ENCODE measurements around the gene BUD23. TPM values are rescaled to one million over a fixed set of nuclear protein-coding genes. Genes with fewer than 3 reads are reported as not detected.

BUD23 gene
- total RNA-seq, 1 experiment from 2014 or later, result 124 TPM

GRCh38 chr7:73669288-73669701 lies 14.1 kb upstream of the BUD23 start:
- BruUV-seq (replicated peaks), result no TSS peak
- TF ChIP-seq SIN3A (IDR thresholded peaks at IDR 0.05; ENCODE audit: borderline replicate concordance, insufficient read depth, low read depth, low read length) (no peak), POLR2AphosphoS5 (IDR thresholded peaks at IDR 0.05; ENCODE audit: low read depth, low read length) (no peak), TCF7L2 (IDR thresholded peaks at IDR 0.05; ENCODE audit: low read depth, low read length) (no peak)
- TF ChIP-seq, protein P1, sequence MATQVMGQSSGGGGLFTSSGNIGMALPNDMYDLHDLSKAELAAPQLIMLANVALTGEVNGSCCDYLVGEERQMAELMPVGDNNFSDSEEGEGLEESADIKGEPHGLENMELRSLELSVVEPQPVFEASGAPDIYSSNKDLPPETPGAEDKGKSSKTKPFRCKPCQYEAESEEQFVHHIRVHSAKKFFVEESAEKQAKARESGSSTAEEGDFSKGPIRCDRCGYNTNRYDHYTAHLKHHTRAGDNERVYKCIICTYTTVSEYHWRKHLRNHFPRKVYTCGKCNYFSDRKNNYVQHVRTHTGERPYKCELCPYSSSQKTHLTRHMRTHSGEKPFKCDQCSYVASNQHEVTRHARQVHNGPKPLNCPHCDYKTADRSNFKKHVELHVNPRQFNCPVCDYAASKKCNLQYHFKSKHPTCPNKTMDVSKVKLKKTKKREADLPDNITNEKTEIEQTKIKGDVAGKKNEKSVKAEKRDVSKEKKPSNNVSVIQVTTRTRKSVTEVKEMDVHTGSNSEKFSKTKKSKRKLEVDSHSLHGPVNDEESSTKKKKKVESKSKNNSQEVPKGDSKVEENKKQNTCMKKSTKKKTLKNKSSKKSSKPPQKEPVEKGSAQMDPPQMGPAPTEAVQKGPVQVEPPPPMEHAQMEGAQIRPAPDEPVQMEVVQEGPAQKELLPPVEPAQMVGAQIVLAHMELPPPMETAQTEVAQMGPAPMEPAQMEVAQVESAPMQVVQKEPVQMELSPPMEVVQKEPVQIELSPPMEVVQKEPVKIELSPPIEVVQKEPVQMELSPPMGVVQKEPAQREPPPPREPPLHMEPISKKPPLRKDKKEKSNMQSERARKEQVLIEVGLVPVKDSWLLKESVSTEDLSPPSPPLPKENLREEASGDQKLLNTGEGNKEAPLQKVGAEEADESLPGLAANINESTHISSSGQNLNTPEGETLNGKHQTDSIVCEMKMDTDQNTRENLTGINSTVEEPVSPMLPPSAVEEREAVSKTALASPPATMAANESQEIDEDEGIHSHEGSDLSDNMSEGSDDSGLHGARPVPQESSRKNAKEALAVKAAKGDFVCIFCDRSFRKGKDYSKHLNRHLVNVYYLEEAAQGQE (IDR thresholded peaks at IDR 0.05; ENCODE audit: insufficient read depth in 1 of 2, low read depth in 2 of 2, low read length in 1 of 2), result no peak
- TF ChIP-seq, protein P2, sequence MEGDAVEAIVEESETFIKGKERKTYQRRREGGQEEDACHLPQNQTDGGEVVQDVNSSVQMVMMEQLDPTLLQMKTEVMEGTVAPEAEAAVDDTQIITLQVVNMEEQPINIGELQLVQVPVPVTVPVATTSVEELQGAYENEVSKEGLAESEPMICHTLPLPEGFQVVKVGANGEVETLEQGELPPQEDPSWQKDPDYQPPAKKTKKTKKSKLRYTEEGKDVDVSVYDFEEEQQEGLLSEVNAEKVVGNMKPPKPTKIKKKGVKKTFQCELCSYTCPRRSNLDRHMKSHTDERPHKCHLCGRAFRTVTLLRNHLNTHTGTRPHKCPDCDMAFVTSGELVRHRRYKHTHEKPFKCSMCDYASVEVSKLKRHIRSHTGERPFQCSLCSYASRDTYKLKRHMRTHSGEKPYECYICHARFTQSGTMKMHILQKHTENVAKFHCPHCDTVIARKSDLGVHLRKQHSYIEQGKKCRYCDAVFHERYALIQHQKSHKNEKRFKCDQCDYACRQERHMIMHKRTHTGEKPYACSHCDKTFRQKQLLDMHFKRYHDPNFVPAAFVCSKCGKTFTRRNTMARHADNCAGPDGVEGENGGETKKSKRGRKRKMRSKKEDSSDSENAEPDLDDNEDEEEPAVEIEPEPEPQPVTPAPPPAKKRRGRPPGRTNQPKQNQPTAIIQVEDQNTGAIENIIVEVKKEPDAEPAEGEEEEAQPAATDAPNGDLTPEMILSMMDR (IDR thresholded peaks at IDR 0.05), result no peak
- no peaks in the 10 kb centered on the region for H3K27me3 ChIP-seq (ENCODE audit: control insufficient read depth, insufficient read depth, low read length)
- ChIA-PET POLR2A (no interaction called here), CTCF (interaction anchor here (0.6 to 1.1 kb wide), 3 partner anchors 56 to 86 kb away, joined by 3 to 6 read pairs (median 3); no protein-coding TSS in a partner anchor)
- H3K36me3 ChIP-seq (ENCODE audit: control insufficient read depth, insufficient read depth, low read length), result no peaks in the 10 kb centered on the region
- DNase-seq (ENCODE audit: low read depth, low spot score), result no peak
- H3K9me3 ChIP-seq (ENCODE audit: control insufficient read depth, insufficient read depth, low read depth, low read length), result no peaks in the 10 kb centered on the region
- peak overlapping the region in 1 of 2 experiments; percentile 73; a peak in 1 of 4 replicates for H3K4me3 ChIP-seq (ENCODE audit: low read depth in 2 of 2, low read length in 2 of 2)
- no peak overlapping the region for H3K27ac ChIP-seq (ENCODE audit: low read length)
- peak; percentile 28; the same call in 1 of the 2 replicates for ATAC-seq
- intact Hi-C loops (cut with micrococcal nuclease; ENCODE audit: unreplicated experiment) (loop anchor here (5.0 kb wide), 1 partner anchor 62 kb away; no protein-coding TSS in a partner anchor), in situ Hi-C loops (cut with HindIII; ENCODE audit: low pct_unique_long_range_greater_than_20kb, low sequenced_read_pairs) (no loop called here)
- H3K4me1 ChIP-seq (ENCODE audit: control insufficient read depth, insufficient read depth, low read length), result peaks cover 8% of the 10 kb centered on the region

DNA sequence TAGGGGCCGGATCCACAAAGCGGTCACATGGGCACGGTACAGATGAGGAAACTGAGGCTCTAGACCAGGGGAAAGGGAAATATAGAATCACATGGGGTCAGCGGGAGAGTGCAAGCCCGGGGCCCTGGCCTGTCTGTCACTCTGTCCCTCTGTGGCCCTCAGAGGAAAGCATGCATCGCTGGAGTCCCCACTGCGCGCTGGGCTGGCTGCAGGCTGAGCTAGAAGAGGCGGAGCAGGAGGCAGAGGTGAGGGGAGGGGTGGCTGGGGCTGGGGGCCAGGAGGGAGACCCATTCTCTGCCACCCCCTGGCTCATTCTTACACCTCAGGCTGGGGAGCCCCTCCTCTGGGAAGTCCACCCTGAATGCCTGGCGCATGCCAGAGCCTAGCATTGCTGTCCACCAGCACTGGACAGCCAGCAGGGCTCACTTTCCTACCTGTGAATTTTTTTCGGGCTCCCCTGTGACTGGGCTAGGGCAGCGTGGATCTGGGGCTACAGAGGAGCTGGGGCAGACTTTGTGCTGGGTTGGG lies 13.5 kb upstream of the BUD23 start:
- CTCF ChIA-PET, result interaction anchor here (1.1 kb wide), 1 partner anchor 57 kb away, joined by 3 read pairs; no protein-coding TSS in a partner anchor
- Histone ChIP-seq H3K4me3 (ENCODE audit: low read depth in 2 of 2, low read length in 2 of 2) (no peak overlapping the region), H3K27me3 (ENCODE audit: control insufficient read depth, insufficient read depth, low read length) (no peaks in the 10 kb centered on the region), H3K9me3 (ENCODE audit: control insufficient read depth, insufficient read depth, low read depth, low read length) (no peaks in the 10 kb centered on the region), H3K36me3 (ENCODE audit: control insufficient read depth, insufficient read depth, low read length) (no peaks in the 10 kb centered on the region), H3K4me1 (ENCODE audit: control insufficient read depth, insufficient read depth, low read length) (peaks cover 8% of the 10 kb centered on the region), H3K27ac (ENCODE audit: low read length) (no peak overlapping the region)
- intact Hi-C loops (cut with micrococcal nuclease; ENCODE audit: unreplicated experiment) (loop anchor here (5.0 kb wide), 1 partner anchor 63 kb away; no protein-coding TSS in a partner anchor), in situ Hi-C loops (cut with HindIII; ENCODE audit: low pct_unique_long_range_greater_than_20kb, low sequenced_read_pairs) (no loop called here)
- TF ChIP-seq, protein P1 (IDR thresholded peaks at IDR 0.05; ENCODE audit: insufficient read depth in 1 of 2, low read depth in 2 of 2, low read length in 1 of 2), result no peak
- no peak for TF ChIP-seq POLR2AphosphoS5 (IDR thresholded peaks at IDR 0.05; ENCODE audit: low read depth, low read length)
- TF ChIP-seq TCF7L2 (IDR thresholded peaks at IDR 0.05; ENCODE audit: low read depth, low read length), result no peak
- TF ChIP-seq, protein P2 (IDR thresholded peaks at IDR 0.05), result no peak
- no peak for TF ChIP-seq SIN3A (IDR thresholded peaks at IDR 0.05; ENCODE audit: borderline replicate concordance, insufficient read depth, low read depth, low read length)
- no TSS peak for BruUV-seq (replicated peaks)
- ATAC-seq (no peak), DNase-seq (ENCODE audit: low read depth, low spot score) (no peak)
- POLR2A ChIA-PET, result no interaction called here

Data from Panc1 (cell line).